H1 (cell line): ENCODE measurements around the gene ELOA. TPM values are rescaled to one million over a fixed set of nuclear protein-coding genes. Genes with fewer than 3 reads are reported as not detected.

Experiments
- CTCF ChIA-PET: fragments of 300-600 bp; sonication (Branson Sonifier 250); formaldehyde crosslinking; loops from one replicate; lab custom pipeline; 2021; ENCODE audit not compliant: partially characterized antibody; lab: Charles Lee
- POLR2A ChIA-PET: fragments of 300-600 bp; sonication (Branson Sonifier 250); formaldehyde crosslinking; loops from one replicate; lab custom pipeline; 2021; ENCODE audit warnings: inconsistent platforms; ENCODE audit not compliant: partially characterized antibody; lab: Charles Lee
- DNase-seq, 2 experiments: peaks; one replicate each; pipeline versions ENCODE4 v3.0.0 to v3.0.0-alpha.2; 2010 to 2022; ENCODE audit warnings: low spot score in 2 of 2, low read depth in 1 of 2, mixed read lengths in 1 of 2
- FAIRE-seq: peaks from 2 replicates; lab custom pipeline; 2011; peaks lifted over from hg19 to GRCh38; lab: Jason Lieb, UNC
- H2AFZ ChIP-seq: 2 replicates; pipeline ENCODE4 v1.8.1; 2012; ENCODE audit warnings: low read length, inconsistent platforms
- H2AK5ac ChIP-seq: 2 replicates; pipeline ENCODE4 v1.6.1; 2013; ENCODE audit warnings: low read depth, low read length
- H2BK120ac ChIP-seq: replicated peaks from 2 replicates; pipeline ENCODE3; 2013; ENCODE audit warnings: low read depth, low read length, inconsistent platforms
- H2BK12ac ChIP-seq: 2 replicates; pipeline ENCODE4 v1.6.1; 2013; ENCODE audit warnings: low read depth, low read length
- H2BK15ac ChIP-seq: 2 replicates; pipeline ENCODE4 v1.6.1; 2013; ENCODE audit warnings: low read length
- H2BK20ac ChIP-seq: 2 replicates; pipeline ENCODE4 v1.6.1; 2013; ENCODE audit warnings: low read length
- H2BK5ac ChIP-seq: 2 replicates; pipeline ENCODE4 v1.6.1; 2013; ENCODE audit warnings: low read depth, low read length
- H3K14ac ChIP-seq: 2 replicates; pipeline ENCODE4 v1.6.1; 2013; ENCODE audit warnings: inconsistent platforms; ENCODE audit not compliant: insufficient read length
- H3K18ac ChIP-seq: 2 replicates; pipeline ENCODE4 v1.6.1; 2013; ENCODE audit warnings: low read length; ENCODE audit errors: extremely low read depth
- H3K23ac ChIP-seq: 2 replicates; pipeline ENCODE4 v1.6.1; 2013; ENCODE audit warnings: inconsistent platforms; ENCODE audit not compliant: insufficient read length
- H3K23me2 ChIP-seq: 2 replicates; pipeline ENCODE4 v1.6.1; 2013; ENCODE audit warnings: low read depth, low read length
- H3K27ac ChIP-seq: 2 replicates; pipeline ENCODE4 v1.6.1; 2011; ENCODE audit warnings: low read depth, low read length, inconsistent platforms
- H3K27me3 ChIP-seq, 4 experiments: replicated peaks in 1 of 4; 1 replicate in 1 of 4; 2 replicates in 3 of 4; pipeline versions ENCODE4 v1.6.1 to v1.8.1; 2011 to 2013; ENCODE audit warnings: low read length in 3 of 4, mild to moderate bottlenecking in 3 of 4, inconsistent platforms in 2 of 4, mixed read lengths in 2 of 4, moderate library complexity in 1 of 4; ENCODE audit not compliant: control insufficient read depth in 3 of 4, insufficient read depth in 3 of 4; ENCODE audit errors: extremely low read depth in 1 of 4
- H3K36me3 ChIP-seq, 4 experiments: 2 replicates each; pipeline versions ENCODE4 v1.6.1 to v1.8.1; 2011 to 2013; ENCODE audit warnings: mild to moderate bottlenecking in 4 of 4, low read length in 3 of 4, moderate library complexity in 2 of 4, control low read depth in 1 of 4, inconsistent platforms in 1 of 4; ENCODE audit not compliant: insufficient read depth in 4 of 4, control insufficient read depth in 2 of 4
- H3K4ac ChIP-seq: replicated peaks from 2 replicates; pipeline ENCODE3; 2013; ENCODE audit warnings: low read length, low read depth, mixed read lengths, inconsistent platforms; ENCODE audit not compliant: insufficient read length
- H3K4me1 ChIP-seq, 4 experiments: replicated peaks in 1 of 4; 1 replicate in 1 of 4; 2 replicates in 3 of 4; pipeline versions ENCODE4 v1.6.1 to v1.8.1; 2011 to 2013; ENCODE audit warnings: low read length in 3 of 4, inconsistent platforms in 2 of 4, mixed read lengths in 1 of 4; ENCODE audit not compliant: insufficient read depth in 4 of 4, control insufficient read depth in 3 of 4
- H3K4me2 ChIP-seq, 2 experiments: 2 replicates each; pipeline versions ENCODE4 v1.6.1 to v1.8.1; 2011 to 2013; ENCODE audit warnings: low read depth in 2 of 2, low read length in 2 of 2, control low read depth in 1 of 2, inconsistent platforms in 1 of 2, mild to moderate bottlenecking in 1 of 2; ENCODE audit not compliant: insufficient read depth in 1 of 2
- H3K4me3 ChIP-seq, 4 experiments: fragments of 200-600, 300-600 bp in 1 of 4; sonication (generic), shearing (Covaris generic), sonication (Bioruptor Twin) in 1 of 4; 2 replicates each; pipeline versions ENCODE4 v1.5.1 to v1.8.1; 2011 to 2016; ENCODE audit warnings: low read length in 4 of 4, low read depth in 3 of 4, control low read depth in 2 of 4, inconsistent platforms in 2 of 4, mild to moderate bottlenecking in 2 of 4, mixed read lengths in 1 of 4, moderate library complexity in 1 of 4; ENCODE audit not compliant: insufficient read depth in 2 of 4; ENCODE audit errors: extremely low read depth in 1 of 4
- H3K56ac ChIP-seq: replicated peaks from 2 replicates; pipeline ENCODE3; 2013; ENCODE audit warnings: low read depth, mild to moderate bottlenecking, mixed read lengths, low read length, inconsistent platforms; ENCODE audit not compliant: insufficient read length
- H3K79me1 ChIP-seq: 2 replicates; pipeline ENCODE4 v1.6.1; 2013; ENCODE audit warnings: low read depth, low read length, control low read depth
- H3K79me2 ChIP-seq, 2 experiments: 2 replicates each; pipeline versions ENCODE4 v1.6.1 to v1.8.1; 2012 to 2013; ENCODE audit warnings: low read length in 2 of 2, mild to moderate bottlenecking in 2 of 2, inconsistent platforms in 1 of 2; ENCODE audit not compliant: insufficient read depth in 2 of 2, control insufficient read depth in 1 of 2
- H3K9ac ChIP-seq, 4 experiments: replicated peaks in 1 of 4; 1 replicate in 1 of 4; 2 replicates in 3 of 4; pipeline versions ENCODE4 v1.6.1 to v1.8.1; 2011 to 2013; ENCODE audit warnings: low read depth in 3 of 4, low read length in 3 of 4, control low read depth in 2 of 4, mild to moderate bottlenecking in 2 of 4, moderate library complexity in 2 of 4, inconsistent platforms in 1 of 4; ENCODE audit errors: extremely low read depth in 1 of 4
- H3K9me3 ChIP-seq, 2 experiments: 2 replicates each; pipeline versions ENCODE4 v1.6.1 to v1.8.1; 2012 to 2013; ENCODE audit warnings: mild to moderate bottlenecking in 2 of 2, moderate library complexity in 2 of 2, control low read depth in 1 of 2, inconsistent platforms in 1 of 2, low read depth in 1 of 2, low read length in 1 of 2, mixed read lengths in 1 of 2; ENCODE audit not compliant: insufficient read depth in 2 of 2
- H4K20me1 ChIP-seq, 2 experiments: replicated peaks in 1 of 2; 2 replicates each; pipeline versions ENCODE3 to v1.8.1; 2011 to 2013; ENCODE audit warnings: inconsistent platforms in 2 of 2, low read length in 2 of 2, mild to moderate bottlenecking in 1 of 2; ENCODE audit not compliant: insufficient read depth in 2 of 2, control insufficient read depth in 1 of 2
- H4K5ac ChIP-seq: 2 replicates; pipeline ENCODE4 v1.6.1; 2013; ENCODE audit warnings: low read length, low read depth, mixed read lengths, inconsistent platforms; ENCODE audit not compliant: insufficient read length
- H4K8ac ChIP-seq: 2 replicates; pipeline ENCODE4 v1.8.0; 2013; ENCODE audit warnings: mild to moderate bottlenecking, moderate library complexity, low read length, inconsistent platforms; ENCODE audit not compliant: insufficient read depth; ENCODE audit errors: extremely low read depth
- H4K91ac ChIP-seq: replicated peaks from 2 replicates; pipeline ENCODE3; 2013; ENCODE audit warnings: low read length, mixed read lengths, inconsistent platforms; ENCODE audit not compliant: insufficient read length
- ATF3 ChIP-seq: IDR thresholded peaks from 2 replicates; pipeline ENCODE4 v1.6.1; 2011; ENCODE audit warnings: low read depth, mild to moderate bottlenecking, low read length; ENCODE audit not compliant: insufficient read depth
- CREB1 ChIP-seq: IDR thresholded peaks from 2 replicates; pipeline ENCODE4 v1.6.1; 2012; ENCODE audit warnings: inconsistent platforms
- E2F6 ChIP-seq: IDR thresholded peaks from 2 replicates; pipeline ENCODE4 v1.6.1; 2012; ENCODE audit warnings: inconsistent platforms
- JUN ChIP-seq: IDR thresholded peaks from 2 replicates; pipeline ENCODE4 v1.6.1; 2011; ENCODE audit warnings: low read depth, mild to moderate bottlenecking, improper control_type of control experiment, low read length
- JUND ChIP-seq: IDR thresholded peaks from 2 replicates; pipeline ENCODE4 v1.6.1; 2011; ENCODE audit warnings: mild to moderate bottlenecking, improper control_type of control experiment, low read length
- KDM4A ChIP-seq: IDR thresholded peaks from one replicate; pipeline ENCODE4 v1.7.1; 2012; ENCODE audit warnings: low read depth, mild to moderate bottlenecking, moderate library complexity, low read length, inconsistent platforms; ENCODE audit not compliant: severe bottlenecking
- NRF1 ChIP-seq: IDR thresholded peaks from 2 replicates; pipeline ENCODE4 v1.6.1; 2011; ENCODE audit warnings: mild to moderate bottlenecking, low read depth, low read length, improper control_type of control experiment
- PHF8 ChIP-seq: fragments of 200-600 bp; sonication (generic); conservative IDR thresholded peaks from 2 replicates; pipeline ENCODE4 v1.7.1; 2012; ENCODE audit warnings: low read depth, mild to moderate bottlenecking, inconsistent platforms, low read length, moderate library complexity
- SP4 ChIP-seq: IDR thresholded peaks from 2 replicates; pipeline ENCODE4 v1.6.1; 2012; ENCODE audit warnings: low read length, inconsistent platforms
- WGBS, 2 experiments: shearing (Covaris generic) in 1 of 2; methylation state at CpG; one replicate each; pipeline versions ENCODE4 v1.1.6 to v1.1.7; 2013 to 2015; ENCODE audit warnings: low lambda C conversion rate in 2 of 2, mixed read lengths in 2 of 2, inconsistent platforms in 1 of 2, low coverage in 1 of 2, missing lambda C conversion rate in 1 of 2; ENCODE audit not compliant: insufficient replicate concordance in 2 of 2, insufficient coverage in 1 of 2, insufficient read length in 1 of 2; ENCODE audit errors: extremely low coverage in 1 of 2, missing lambda C conversion rate in 1 of 2; 5-methylcytosine and 5-hydroxymethylcytosine counted together
- polyA plus RNA-seq, 7 experiments: library from polyadenylated mRNA; depleted of rRNA in 3 of 7; stranded (reverse) in 5 of 7; unstranded in 2 of 7; fragments of >200 nt in 5 of 7; fragments of 200-250 nt in 2 of 7; gene quantifications; 1 replicate in 5 of 7; 2 replicates in 1 of 7; 4 replicates in 1 of 7; pipeline versions ENCODE4 v1.2.1 to v1.2.3, GENCODE V29; 2011 to 2013; ENCODE audit warnings: missing spikeins in 2 of 7, mixed read lengths in 2 of 7
- total RNA-seq: library from RNA; stranded (reverse); fragmentation: NEBNext Ultra II Directional; extraction: Animal tissue kit (Norgen Biotek cat#: 25700); gene quantifications from 2 replicates; pipeline ENCODE4 v1.2.1, GENCODE V29; 2021

Gene ELOA
- total and polyA plus RNA-seq, 2 of the 8 experiments (the other 6 are each of a cell fraction or from before 2014, with no cell fraction given), result 15.7 to 61.1 TPM

GRCh38 chr1:23787701-23788100 is 44.4 kb downstream of the ELOA start:
- H3K9me3 ChIP-seq, result no peaks in the 10 kb centered on the region
- H2BK20ac ChIP-seq, result no peak overlapping the region
- H2AK5ac ChIP-seq, result no peak overlapping the region
- H3K79me1 ChIP-seq, result peaks cover 5% of the 10 kb centered on the region; the same call in 1 of the 2 replicates
- H4K20me1 ChIP-seq, result peaks cover 0 to 7% of the 10 kb centered on the region in 2 experiments
- H3K18ac ChIP-seq, result no peak overlapping the region
- no peak overlapping the region for H3K9ac ChIP-seq
- DNase-seq (no peak), FAIRE-seq (no peak)
- no peak overlapping the region for H3K14ac ChIP-seq
- ChIA-PET CTCF (interaction anchor here (0.7 to 3.5 kb wide), 2 partner anchors 9 to 13 kb away, joined by 3 to 16 read pairs; partner anchors contain the start of gene PITHD1), POLR2A (interaction anchor here (0.8 to 16.2 kb wide), 3 partner anchors 8 to 23 kb away, joined by 3 to 192 read pairs (median 75); partner anchors contain the start of genes GALE and PITHD1)
- H3K27me3 ChIP-seq, result no peaks in the 10 kb centered on the region
- H3K56ac ChIP-seq, result no peak overlapping the region
- H3K4me2 ChIP-seq, result no peak overlapping the region
- no peak overlapping the region for H4K91ac ChIP-seq
- H3K27ac ChIP-seq, result no peak overlapping the region
- no peak overlapping the region for H2BK120ac ChIP-seq
- peaks cover 9% of the 10 kb centered on the region for H3K23me2 ChIP-seq
- H2BK5ac ChIP-seq, result no peak overlapping the region
- no peak overlapping the region for H2BK12ac ChIP-seq
- no peak overlapping the region for H4K8ac ChIP-seq
- no peak overlapping the region for H2AFZ ChIP-seq
- peaks cover 4 to 15% of the 10 kb centered on the region in 2 experiments; a peak in 3 of 4 replicates for H3K79me2 ChIP-seq
- H3K23ac ChIP-seq, result no peak overlapping the region
- H3K36me3 ChIP-seq, result peaks cover 13 to 27% (median 22%) of the 10 kb centered on the region in 4 experiments
- H4K5ac ChIP-seq, result no peak overlapping the region
- no peak overlapping the region for H3K4ac ChIP-seq
- H3K4me3 ChIP-seq, result no peak overlapping the region
- 96% methylated on average over 3 of the region's 3 CpGs; no CpG with 5 or more reads in 1 of the 2 experiments for WGBS, 2 experiments
- peaks cover 0 to 6% (median 5%) of the 10 kb centered on the region in 4 experiments; a peak in 5 of 7 replicates for H3K4me1 ChIP-seq
- H2BK15ac ChIP-seq, result no peak overlapping the region
- TF ChIP-seq SP4 (no peak), NRF1 (no peak), JUN (no peak), PHF8 (no peak), JUND (no peak), E2F6 (no peak), CREB1 (no peak), ATF3 (no peak), KDM4A (no peak)
